Heart right ventricle (tissue), 16 donors: ENCODE measurements around the gene EFCAB6. TPM values are rescaled to one million over a fixed set of nuclear protein-coding genes. Genes with fewer than 3 reads are reported as not detected.

ENCODE experiments used
- ATAC-seq, 8 donors: fragments of 200-7000 bp; cut with Tn5 transposase; one replicate each; pipeline ENCODE4 v1.9.1; 2020; ENCODE audit warnings: mild to moderate bottlenecking in 8 of 8, moderate library complexity in 8 of 8, moderate number of reproducible peaks in 1 of 8
- DNase-seq, 2 donors: peaks; one replicate each; pipeline ENCODE4 v3.0.0-alpha.2; 2020
- H3K27ac ChIP-seq, 10 donors: fragments of 200-600 bp; sonication (generic) in 2 of 10; one replicate each; pipeline versions ENCODE4 v1.5.0 to v1.8.0; 2020 to 2022; ENCODE audit warnings: mild to moderate bottlenecking in 3 of 10
- H3K27me3 ChIP-seq, 7 donors: fragments of 200-600 bp; one replicate each; pipeline ENCODE4 v1.8.0; 2021 to 2022; ENCODE audit warnings: mild to moderate bottlenecking in 2 of 7
- H3K36me3 ChIP-seq, 9 donors: fragments of 200-600 bp; sonication (generic) in 1 of 9; one replicate each; pipeline versions ENCODE4 v1.5.0 to v1.8.0; 2020 to 2022; ENCODE audit warnings: mild to moderate bottlenecking in 2 of 9
- H3K4me1 ChIP-seq, 9 donors: fragments of 200-600 bp; sonication (generic) in 1 of 9; one replicate each; pipeline versions ENCODE4 v1.5.0 to v1.8.0; 2020 to 2022; ENCODE audit warnings: mild to moderate bottlenecking in 4 of 9
- H3K4me3 ChIP-seq, 10 donors: fragments of 200-600 bp; sonication (generic) in 2 of 10; one replicate each; pipeline versions ENCODE4 v1.5.0 to v1.8.0; 2020 to 2022; ENCODE audit warnings: mild to moderate bottlenecking in 7 of 10, moderate library complexity in 2 of 10
- H3K9me3 ChIP-seq, 11 donors: fragments of 200-600 bp in 10 of 11; sonication (generic) in 2 of 11; one replicate each; pipeline versions ENCODE4 v1.5.0 to v1.8.0; 2013 to 2022; ENCODE audit warnings: mild to moderate bottlenecking in 2 of 11, control low read depth in 1 of 11, moderate library complexity in 1 of 11
- WGBS, 2 donors: extraction: QIAGEN DNeasy Blood & Tissue Kit; methylation state at CpG; one replicate each; pipeline ENCODE4 v1.1.7; 2013; ENCODE audit warnings: inconsistent platforms in 1 of 2; 5-methylcytosine and 5-hydroxymethylcytosine counted together
- intact Hi-C, 10 donors: fragments of 100-400 bp; cut with DNase I; formaldehyde crosslinking; loops; one replicate each; pipeline versions ENCODE4 v1.11.1 to v1.14.2; 2022
- polyA plus RNA-seq, 2 donors: library from polyadenylated mRNA; stranded (reverse); fragments of 200-250 nt; gene quantifications; one replicate each; pipeline ENCODE4 v1.2.3, GENCODE V29; 2013
- total RNA-seq, 10 donors: library from RNA; stranded (reverse); fragmentation: NEBNext Ultra II Directional in 3 of 10; extraction: Animal tissue kit (Norgen Biotek cat#: 25700) in 3 of 10; gene quantifications; one replicate each; pipeline versions ENCODE4 v1.2.1 to v1.2.4, GENCODE V29; 2021 to 2023
- TF ChIP-seq, protein P1 (sequence below), 9 donors: fragments of 200-600 bp; sonication (generic) in 2 of 9; IDR thresholded peaks; one replicate each; pipeline versions ENCODE4 v1.5.0 to v1.8.0; 2021 to 2022; ENCODE audit warnings: antibody characterized with exemption in 9 of 9, mild to moderate bottlenecking in 5 of 9, moderate library complexity in 1 of 9
- donor health status: Arrhythmogenic right ventricular cardiomyopathy.
- donor health status: ischemic (EF 13 %, LVEDD 7.1; RV severe dilation, severe dysfunction).
- donor health status: healthy with polysubstance abuse.
- donor health status: DM: no; HTN: yes; CAD: no.
- donor health status: DM: no; HTN: no; CAD: no.
- donor health status: ischemic (EF 25% LVEDD 6.9; RV normal size, moderate dysfunction).
- donor health status: ischemic (EF 25% LVEDD 5.7; RV mildly dilated, moderate dysfunction).
- donor health status: healthy.
- donor health status: DM: yes; HTN: yes; CAD: no.
- donor health status: Ischemic cardiomyopathy.
- donor health status: ischemic (EF 35%, LVEDD 5.7; RV mildly dilated, moderate dysfunction).
- donor health status: nonischemic (EF 11% LVEDD 7.7; RV severe dilation, severe dysfunction).
- donor health status: DM: yes; HTN: yes; CAD: no.
- donor health status: PGD.
- donor health status: ischemic (EF 29% LVEDD 5.4; RV normal size, mild dysfunction).
- donor health status: nonischemic (EF 23%, LVEDD 6.1; RV moderate dilation, normal function).

The EFCAB6 gene
- total and polyA plus RNA-seq, 12 donors: 0.25 to 4.3 (median 1.8) TPM

DNA sequence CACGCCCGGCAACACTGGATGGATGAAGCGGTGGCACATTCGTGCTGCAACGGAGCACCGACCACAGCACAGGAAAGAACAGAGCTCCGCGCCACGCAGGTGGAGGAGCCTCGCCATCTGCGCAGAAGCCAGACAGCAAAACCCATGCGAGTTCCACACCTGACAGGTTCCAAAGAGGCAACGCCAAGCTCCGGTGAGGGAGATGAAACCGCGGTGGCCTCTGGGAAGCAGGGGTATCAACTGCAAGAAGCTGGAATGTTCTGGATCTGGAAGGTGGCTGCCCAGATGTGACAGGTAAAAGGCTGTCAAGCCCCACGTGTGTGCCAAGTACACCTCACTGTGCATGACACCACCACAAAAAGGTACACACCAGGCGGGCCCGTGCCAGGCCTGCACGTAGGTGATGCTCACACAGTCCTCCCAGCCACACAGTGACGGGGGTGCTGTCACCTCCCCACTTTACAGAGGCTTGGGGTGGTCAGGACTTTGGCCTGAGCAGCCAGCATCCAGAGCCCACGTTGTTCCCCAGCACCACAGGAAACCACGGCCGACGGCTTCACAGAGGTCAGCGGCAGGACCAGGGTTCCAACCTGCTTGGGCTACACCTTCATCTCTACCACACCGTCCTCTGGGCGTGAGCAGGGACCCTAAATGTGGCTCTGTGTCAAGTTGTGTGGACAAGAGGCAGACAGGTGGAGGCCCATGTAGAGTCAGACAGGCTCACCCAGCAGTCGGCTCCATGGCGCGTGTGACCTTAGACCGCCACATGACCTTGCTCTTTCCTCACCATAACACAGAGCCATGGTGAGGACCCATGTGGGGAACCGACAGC is 19.7 kb upstream of the EFCAB6 start:
- intact Hi-C loops: loop anchor here in 1 of 10 donors (5.0 kb wide), 1 partner anchor 56 kb away; no protein-coding TSS in a partner anchor
- Histone ChIP-seq H3K27me3 (peaks cover 0 to 8% (median 0%) of the 10 kb centered on the region in 7 donors), H3K36me3 (no peaks in the 10 kb centered on the region), H3K4me1 (peaks cover 11 to 28% (median 17%) of the 10 kb centered on the region in 9 donors), H3K27ac (no peak overlapping the region), H3K4me3 (no peak overlapping the region), H3K9me3 (no peaks in the 10 kb centered on the region)
- ATAC-seq (no peak), DNase-seq (no peak)
- TF ChIP-seq, protein P1, sequence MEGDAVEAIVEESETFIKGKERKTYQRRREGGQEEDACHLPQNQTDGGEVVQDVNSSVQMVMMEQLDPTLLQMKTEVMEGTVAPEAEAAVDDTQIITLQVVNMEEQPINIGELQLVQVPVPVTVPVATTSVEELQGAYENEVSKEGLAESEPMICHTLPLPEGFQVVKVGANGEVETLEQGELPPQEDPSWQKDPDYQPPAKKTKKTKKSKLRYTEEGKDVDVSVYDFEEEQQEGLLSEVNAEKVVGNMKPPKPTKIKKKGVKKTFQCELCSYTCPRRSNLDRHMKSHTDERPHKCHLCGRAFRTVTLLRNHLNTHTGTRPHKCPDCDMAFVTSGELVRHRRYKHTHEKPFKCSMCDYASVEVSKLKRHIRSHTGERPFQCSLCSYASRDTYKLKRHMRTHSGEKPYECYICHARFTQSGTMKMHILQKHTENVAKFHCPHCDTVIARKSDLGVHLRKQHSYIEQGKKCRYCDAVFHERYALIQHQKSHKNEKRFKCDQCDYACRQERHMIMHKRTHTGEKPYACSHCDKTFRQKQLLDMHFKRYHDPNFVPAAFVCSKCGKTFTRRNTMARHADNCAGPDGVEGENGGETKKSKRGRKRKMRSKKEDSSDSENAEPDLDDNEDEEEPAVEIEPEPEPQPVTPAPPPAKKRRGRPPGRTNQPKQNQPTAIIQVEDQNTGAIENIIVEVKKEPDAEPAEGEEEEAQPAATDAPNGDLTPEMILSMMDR (IDR thresholded peaks at IDR 0.05): no peak
- WGBS, 2 donors: 93 to 96% methylated on average over 33 of the region's 33 CpGs

DNA sequence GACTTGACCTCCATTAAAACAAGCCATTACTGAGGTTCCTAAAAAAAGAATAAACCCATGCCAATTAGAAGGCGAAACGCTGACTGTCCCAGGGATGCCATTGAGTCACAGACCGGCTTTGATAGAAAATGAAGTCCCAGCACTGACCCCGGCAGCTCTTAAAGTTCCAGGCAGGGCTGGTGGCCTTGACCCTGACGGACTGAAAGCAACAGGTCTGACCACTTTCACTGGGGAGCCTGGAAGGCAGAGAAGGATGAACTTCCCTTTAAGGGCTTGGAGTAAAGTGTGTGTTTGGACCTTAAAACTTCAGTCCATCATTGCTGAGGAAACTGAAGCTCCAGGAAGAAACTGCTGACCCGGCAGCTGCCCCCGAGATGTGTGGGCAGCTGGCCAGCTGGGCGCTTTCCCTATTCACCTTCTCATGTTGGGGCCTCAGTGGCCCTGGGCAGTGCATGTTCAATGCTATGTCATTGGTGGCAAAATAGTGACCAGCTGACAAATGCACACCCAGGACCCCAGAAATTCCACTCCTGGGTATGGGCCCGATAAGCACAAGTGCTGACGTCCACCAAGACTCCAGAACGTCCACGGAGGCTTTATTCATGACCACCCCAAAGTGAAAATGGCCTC is 18.9 kb upstream of the EFCAB6 start:
- Histone ChIP-seq H3K4me3 (no peak overlapping the region), H3K27me3 (peaks cover 0 to 15% (median under 1%) of the 10 kb centered on the region in 7 donors), H3K36me3 (no peaks in the 10 kb centered on the region), H3K4me1 (peaks cover 11 to 28% (median 17%) of the 10 kb centered on the region in 9 donors), H3K9me3 (no peaks in the 10 kb centered on the region), H3K27ac (peak overlapping the region in 7 of 10 donors; percentile 70 to 90 (median 85))
- intact Hi-C loops: loop anchor here in 1 of 10 donors (5.0 kb wide), 1 partner anchor 56 kb away; no protein-coding TSS in a partner anchor
- DNase-seq (no peak), ATAC-seq (no peak)
- 76 to 82% methylated on average over 12 of the region's 12 CpGs for WGBS, 2 donors
- TF ChIP-seq, protein P1 (IDR thresholded peaks at IDR 0.05): no peak

DNA sequence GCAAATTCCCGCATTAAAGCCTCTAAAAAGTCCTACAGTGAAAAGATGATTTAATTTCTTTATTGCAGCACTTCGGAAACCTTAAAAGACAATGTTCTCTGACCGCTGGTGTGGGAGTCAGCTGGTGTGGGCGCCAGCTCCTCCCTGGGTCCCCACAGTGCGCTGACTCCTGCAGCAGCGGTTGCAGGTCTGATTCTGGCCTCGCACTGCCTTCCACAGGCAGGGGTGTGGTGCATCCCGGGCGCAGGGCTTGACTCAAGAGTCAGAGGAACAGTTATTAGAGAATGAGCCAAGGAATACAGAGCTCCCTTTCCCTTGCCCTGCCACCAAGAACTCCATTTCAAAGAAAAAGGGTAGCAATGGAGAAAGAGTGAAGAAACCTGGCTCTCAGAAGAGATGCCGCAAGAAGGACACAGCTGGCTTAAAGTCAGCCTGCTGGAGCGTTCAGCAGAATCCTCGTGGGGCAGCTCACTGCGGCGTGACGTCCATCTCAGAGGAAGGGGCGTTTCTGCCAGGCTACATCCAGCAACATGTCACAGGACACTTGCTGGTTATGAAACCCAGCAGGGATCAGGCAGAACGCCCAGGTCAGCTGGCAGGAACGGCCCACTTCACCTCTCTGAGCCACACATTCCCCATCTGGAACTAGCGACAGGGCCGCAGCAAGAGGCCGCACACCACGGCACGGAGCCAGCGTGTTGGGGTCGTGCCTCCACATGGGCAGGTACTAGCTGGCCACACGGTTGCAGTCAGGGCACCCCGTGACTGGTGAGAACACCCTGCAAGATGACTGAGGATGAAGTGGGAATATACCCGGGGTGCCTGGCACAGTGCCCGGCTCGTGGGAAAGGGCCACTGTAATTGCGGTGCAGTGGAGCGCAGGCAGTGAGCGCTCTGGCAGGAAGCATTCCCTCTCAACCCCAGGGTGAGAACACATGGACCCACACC is 18.1 kb upstream of the EFCAB6 start:
- 34 to 44% methylated on average over 33 of the region's 33 CpGs for WGBS, 2 donors
- peak overlapping the region; percentile 23 to 90 (median 77) for H3K27ac ChIP-seq
- ATAC-seq (peak; percentile 69 to 88 (median 84)), DNase-seq (peak; percentile 83 to 86)
- peak overlapping the region in 2 of 10 donors; percentile 10 to 13 for H3K4me3 ChIP-seq
- TF ChIP-seq, protein P1 (IDR thresholded peaks at IDR 0.05): no peak
- no peaks in the 10 kb centered on the region for H3K9me3 ChIP-seq
- peaks cover 0 to 17% (median 4%) of the 10 kb centered on the region in 7 donors for H3K27me3 ChIP-seq
- intact Hi-C loops: loop anchor here in 6 of 10 donors (5.0 to 10.0 kb wide), 4 partner anchors 57 to 445 kb away; no protein-coding TSS in a partner anchor
- H3K36me3 ChIP-seq: no peaks in the 10 kb centered on the region
- peaks cover 11 to 28% (median 17%) of the 10 kb centered on the region in 9 donors for H3K4me1 ChIP-seq
